GM13976 (cell line): ENCODE measurements around the gene RAF1.

Experiments
- DNase-seq: peaks from one replicate; pipeline ENCODE4 v3.0.0; 2012; ENCODE audit warnings: low spot score
- in situ Hi-C: fragments of 300-500 bp; cut with MboI; formaldehyde crosslinking; loops from one replicate; pipeline ENCODE4 v1.12.0; 2022; ENCODE audit warnings: low sequenced_read_pairs, mixed read lengths, inconsistent platforms; ENCODE audit not compliant: unreplicated experiment
- TF ChIP-seq, protein P1 (sequence below): IDR thresholded peaks from 2 replicates; pipeline ENCODE4 v1.5.1; 2012; ENCODE audit warnings: borderline replicate concordance, mild to moderate bottlenecking; ENCODE audit not compliant: insufficient read depth; ENCODE audit errors: extremely low read depth, missing control alignments, control extremely low read depth

The RAF1 gene

DNA sequence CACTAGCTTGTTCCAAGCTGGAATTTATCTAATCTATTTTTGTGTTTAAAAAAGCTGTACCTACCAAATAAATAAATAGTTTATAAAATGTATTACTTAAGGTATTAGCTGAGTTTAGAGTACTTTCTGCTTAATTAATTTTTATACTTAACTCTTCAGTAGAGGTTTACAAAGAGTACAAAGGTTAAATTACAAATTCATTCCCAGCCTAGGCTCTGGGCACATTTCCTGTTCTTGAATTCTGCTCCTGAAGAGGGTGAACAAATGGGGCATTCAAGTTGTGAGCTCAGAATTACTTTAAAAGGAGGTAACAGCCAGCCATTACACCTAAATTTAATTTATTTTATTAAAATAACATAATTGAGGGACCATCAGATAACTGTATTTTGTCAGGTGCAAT lies 80.6 kb downstream of the RAF1 start:
- in situ Hi-C loops, result no loop called here
- TF ChIP-seq, protein P1, sequence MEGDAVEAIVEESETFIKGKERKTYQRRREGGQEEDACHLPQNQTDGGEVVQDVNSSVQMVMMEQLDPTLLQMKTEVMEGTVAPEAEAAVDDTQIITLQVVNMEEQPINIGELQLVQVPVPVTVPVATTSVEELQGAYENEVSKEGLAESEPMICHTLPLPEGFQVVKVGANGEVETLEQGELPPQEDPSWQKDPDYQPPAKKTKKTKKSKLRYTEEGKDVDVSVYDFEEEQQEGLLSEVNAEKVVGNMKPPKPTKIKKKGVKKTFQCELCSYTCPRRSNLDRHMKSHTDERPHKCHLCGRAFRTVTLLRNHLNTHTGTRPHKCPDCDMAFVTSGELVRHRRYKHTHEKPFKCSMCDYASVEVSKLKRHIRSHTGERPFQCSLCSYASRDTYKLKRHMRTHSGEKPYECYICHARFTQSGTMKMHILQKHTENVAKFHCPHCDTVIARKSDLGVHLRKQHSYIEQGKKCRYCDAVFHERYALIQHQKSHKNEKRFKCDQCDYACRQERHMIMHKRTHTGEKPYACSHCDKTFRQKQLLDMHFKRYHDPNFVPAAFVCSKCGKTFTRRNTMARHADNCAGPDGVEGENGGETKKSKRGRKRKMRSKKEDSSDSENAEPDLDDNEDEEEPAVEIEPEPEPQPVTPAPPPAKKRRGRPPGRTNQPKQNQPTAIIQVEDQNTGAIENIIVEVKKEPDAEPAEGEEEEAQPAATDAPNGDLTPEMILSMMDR, result no peak
- no peak for DNase-seq

DNA sequence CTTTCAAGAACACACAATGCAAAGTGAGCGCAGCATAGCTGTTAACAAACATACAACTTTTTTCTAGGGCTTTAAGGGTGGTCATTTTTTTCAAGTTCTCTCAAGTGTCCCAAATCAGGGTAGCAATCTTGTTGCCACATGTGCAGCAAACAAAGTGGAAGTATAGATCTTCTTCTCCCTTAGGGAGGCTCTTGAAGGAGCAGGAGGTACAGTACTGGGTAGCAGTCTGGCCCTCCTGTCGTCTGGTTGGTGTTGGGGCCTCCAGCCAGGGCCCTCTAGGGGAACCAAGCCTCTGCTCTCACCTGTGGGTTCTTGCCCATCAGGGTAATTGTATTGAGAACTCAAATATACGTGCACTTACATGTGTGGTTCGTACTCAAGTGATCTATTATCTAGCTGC lies 81.2 kb downstream of the RAF1 start:
- no peak for DNase-seq
- TF ChIP-seq, protein P1, result no peak
- in situ Hi-C loops, result no loop called here

DNA sequence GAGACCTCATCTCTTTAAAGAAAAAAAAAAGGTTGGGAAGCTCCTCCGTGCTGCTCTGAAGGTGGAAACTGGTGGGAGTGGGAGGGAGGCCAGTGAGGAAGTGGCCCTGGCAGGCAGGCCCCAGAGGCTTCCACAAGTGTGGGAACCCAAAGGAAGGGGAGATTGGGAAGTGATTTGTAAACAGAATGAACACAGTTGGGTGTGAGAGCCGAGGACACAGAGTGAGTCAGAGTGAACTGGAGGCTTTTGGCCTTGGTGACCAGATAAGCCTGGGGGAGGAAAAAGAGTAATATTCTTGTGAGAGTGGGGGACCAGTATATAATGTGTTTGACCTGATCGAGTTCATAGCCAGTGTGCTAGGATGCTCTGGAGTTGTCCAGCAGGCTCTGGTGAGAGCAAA lies 84.0 kb downstream of the RAF1 start:
- TF ChIP-seq, protein P1, result no peak
- in situ Hi-C loops, result no loop called here
- DNase-seq, result no peak

DNA sequence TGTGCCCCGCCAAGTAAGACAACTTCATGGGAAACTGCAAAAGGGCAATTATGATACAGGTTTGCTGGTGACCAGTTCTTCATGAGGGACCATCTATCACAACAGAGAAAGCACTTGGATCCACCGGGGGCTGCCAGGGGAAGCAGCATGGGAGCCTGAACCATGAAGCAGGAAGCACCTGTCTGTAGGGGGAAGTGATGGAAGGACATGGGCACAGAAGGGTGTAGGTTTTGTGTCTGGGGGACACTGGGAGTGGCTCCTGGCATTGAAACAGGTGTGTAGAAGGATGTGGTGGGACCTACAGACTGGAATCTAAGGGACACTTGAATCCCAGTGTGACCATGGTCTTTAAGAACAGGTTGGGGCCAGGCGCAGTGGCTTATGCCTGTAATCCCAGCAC lies 84.5 kb downstream of the RAF1 start:
- DNase-seq, result no peak
- in situ Hi-C loops, result no loop called here
- TF ChIP-seq, protein P1, result no peak

DNA sequence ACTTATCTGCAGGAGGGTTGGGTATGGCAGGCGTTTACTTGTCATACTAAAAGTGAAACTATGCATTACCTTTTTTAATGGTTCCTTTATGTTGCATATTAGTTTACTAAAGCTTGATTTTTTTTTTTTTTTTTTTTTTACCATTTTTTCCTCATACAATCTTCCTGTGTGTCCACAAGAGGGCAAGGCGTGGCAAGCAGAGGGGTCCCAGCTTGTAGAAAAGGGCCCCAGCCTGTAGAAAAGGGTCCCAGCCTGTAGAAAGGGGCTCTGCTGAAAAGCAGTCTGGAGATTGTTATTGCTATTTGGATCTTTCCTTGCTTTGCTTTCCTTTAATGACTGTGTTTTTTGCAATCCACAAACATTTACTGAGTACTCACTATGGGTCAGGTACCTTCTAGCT lies 85.2 kb downstream of the RAF1 start:
- TF ChIP-seq, protein P1, result no peak
- no peak for DNase-seq
- in situ Hi-C loops, result no loop called here

DNA sequence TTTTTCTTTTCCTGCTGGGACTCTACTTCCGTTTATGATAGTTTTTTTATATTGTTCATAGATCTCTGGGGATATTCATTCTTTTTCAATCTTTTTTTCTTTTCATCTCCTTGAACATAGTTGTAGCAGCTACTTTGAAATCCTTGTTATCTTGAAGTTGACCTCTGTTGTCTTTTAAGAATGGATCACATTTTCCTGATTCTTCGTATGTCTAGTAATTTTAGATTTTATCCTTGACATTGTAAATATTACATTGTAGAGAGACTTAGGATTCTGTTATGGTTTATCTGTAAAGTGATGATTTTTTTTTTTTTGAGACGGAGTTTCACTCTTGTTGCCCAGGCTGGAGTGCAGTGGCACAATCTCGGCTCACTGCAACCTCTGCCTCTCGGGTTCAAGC lies 86.5 kb downstream of the RAF1 start:
- in situ Hi-C loops, result no loop called here
- TF ChIP-seq, protein P1, result no peak
- DNase-seq, result no peak

DNA sequence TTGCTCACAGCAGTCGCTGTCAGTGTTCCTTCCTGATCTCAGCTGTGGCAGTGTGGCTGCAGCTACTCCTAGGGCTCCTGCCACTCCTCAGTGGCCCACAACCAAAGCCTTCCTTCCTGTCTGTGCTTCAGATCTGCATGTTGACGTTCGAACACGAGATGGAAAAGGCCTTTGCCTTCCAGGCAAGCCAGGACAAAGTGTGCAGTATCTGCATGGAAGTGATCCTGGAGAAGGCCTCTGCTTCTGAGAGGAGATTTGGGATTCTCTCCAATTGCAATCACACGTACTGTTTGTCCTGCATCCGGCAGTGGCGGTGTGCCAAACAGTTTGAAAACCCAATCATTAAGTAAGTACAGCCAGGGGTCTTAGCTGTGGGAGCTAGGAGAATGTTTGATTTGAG lies 89.3 kb downstream of the RAF1 start:
- no peak for DNase-seq
- TF ChIP-seq, protein P1, result no peak
- in situ Hi-C loops, result no loop called here
